NCI-H524 (cell line): ENCODE measurements around the gene ELMO1.
A peak's percentile ranks its signal among the peaks of the same experiment; 100 is the strongest.

Source experiments
- DNase-seq, 2 experiments: peaks; one replicate each; lab custom pipeline; 2025; lab: John Stamatoyannopoulos, UW

ELMO1 gene

GRCh38 chr7:37267251-37267650 lies 181.4 kb downstream of the ELMO1 start:
- DNase-seq = no peak

- DNase-seq = no peak
These were observed 182.8 kb downstream of the ELMO1 start for GRCh38 chr7:37265876-37266275.

DNA sequence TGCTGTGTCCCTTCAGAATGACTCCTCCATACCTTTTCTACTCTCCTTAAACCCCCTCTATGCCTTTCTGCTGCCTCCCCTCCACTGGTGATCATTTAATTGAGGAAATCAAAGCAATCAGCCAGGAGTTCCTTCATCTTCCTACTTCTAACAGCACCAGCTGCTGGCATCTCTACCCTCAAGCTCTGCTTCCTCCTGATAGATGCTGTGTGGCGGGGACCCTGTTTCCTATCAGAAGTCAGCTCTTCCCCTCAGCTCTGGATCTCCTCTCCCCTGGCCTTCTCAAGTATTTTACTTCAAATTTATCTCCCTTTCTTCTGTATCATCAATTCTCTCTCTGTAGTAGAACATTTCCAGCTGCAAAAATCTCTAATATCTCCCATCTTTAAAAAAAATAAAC lies 183.7 kb downstream of the ELMO1 start:
- no peak for DNase-seq

GRCh38 chr7:37262181-37262580 lies 186.5 kb downstream of the ELMO1 start:
- no peak for DNase-seq

GRCh38 chr7:37259319-37259821 lies 189.3 kb downstream of the ELMO1 start:
- no peak for DNase-seq

DNA sequence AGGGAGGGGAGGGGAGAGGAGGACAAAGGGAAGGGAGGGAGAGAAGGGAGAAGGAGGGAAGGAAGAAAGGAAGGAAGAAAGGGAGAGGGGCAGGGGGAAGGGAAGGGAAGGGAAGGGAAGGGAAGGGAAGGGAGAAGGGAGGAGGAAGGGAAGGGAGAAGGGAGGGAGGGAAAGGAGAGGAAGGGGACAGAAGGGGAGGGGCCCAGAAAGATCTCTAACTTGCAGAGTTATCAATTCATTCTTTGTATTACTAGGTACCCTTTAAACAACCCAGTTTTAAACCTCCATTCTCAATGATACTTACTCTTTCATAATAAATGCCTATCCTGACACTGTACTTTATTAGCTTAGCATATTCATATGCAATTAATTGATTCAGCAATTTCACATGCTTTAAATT lies 192.0 kb downstream of the ELMO1 start:
- DNase-seq = no peak

DNA sequence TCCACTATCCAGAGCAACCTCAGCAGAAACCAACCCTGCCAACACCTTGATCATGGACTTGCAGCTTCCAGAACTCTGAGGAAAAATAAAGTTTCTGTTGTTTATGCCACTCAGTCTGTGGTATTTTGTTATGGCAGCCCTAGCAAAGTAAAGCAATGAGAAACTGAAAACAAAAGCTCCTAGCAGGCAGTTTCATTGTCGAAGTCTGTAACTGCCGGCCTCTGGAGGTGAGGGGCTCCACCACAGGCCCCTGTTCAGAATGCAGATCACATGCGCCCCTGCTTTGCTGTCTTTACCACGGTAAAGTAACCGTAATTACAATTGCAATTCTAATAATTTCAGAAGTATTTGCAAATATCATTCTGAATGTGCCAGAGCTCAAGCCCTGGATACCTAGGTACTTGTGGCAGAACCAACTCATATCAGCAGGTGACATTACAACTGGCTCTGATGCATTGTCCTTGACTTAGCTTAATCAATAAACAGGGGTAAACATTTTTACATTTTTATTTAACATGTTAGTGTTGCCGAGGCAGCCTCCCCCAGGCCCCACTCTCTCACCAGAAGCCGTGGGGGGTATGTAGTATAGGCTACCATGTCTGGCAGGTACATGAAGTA lies 193.2 kb downstream of the ELMO1 start:
- DNase-seq = no peak

DNA sequence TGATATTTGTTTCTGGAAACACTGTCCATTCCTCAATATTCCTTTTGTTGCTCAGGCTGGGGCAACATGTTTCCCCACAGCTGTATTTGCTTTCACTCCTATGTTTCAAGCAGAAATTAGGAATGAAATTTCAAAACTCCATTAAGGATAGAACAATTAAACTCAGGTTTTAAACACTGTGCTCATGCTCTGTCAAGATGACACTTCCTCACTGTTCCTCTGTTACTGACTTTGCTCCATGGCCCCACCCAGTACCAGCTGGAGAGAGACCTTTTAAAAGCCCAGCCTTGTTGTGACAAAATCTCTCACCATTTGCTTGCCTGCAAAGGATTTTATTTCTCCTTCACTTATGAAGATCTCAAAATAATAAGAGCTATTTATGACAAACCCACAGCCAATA lies 197.4 kb downstream of the ELMO1 start:
- DNase-seq = no peak

DNA sequence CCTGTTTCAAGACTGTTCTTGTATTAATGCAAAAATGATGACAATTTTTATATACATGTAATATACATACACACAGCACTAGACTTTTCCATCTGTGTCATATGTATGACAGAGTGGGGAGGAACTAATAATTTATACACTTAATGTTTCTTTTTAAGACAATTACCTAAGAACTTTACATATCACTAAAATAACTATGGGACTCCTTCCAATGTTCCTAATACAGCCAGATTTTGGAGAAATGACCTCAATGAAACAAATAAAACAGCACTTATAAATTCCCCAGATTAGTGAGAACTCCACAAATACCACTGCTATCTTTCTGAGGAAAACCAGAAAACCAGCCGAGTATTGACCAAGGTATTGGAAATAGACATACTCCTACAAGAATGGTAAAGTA lies 199.4 kb downstream of the ELMO1 start:
- no peak for DNase-seq

- DNase-seq = peak in 1 of 2 experiments; percentile 8
These were observed 200.2 kb downstream of the ELMO1 start for GRCh38 chr7:37248396-37248861.

DNA sequence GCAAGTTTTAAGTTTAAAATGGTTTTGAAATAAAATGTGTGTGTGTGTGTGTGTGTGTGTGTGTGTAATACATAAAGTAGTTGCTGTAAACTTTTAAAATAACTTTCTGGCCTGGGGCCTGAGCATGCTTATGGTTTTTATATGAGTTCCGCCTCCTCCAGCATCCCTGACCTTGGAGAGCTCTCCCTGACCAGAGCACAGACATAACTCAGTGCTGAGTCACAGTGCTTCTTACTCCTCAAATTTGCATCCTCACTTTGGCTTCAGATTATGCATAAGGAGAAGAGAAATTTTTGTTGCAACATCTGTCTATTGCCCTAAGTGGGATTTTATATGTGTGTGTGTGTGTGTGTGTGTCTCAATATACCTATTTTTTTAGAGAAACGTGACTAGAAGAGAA lies 200.8 kb downstream of the ELMO1 start:
- no peak for DNase-seq

GRCh38 chr7:37245590-37245989 lies 203.1 kb downstream of the ELMO1 start:
- no peak for DNase-seq

DNA sequence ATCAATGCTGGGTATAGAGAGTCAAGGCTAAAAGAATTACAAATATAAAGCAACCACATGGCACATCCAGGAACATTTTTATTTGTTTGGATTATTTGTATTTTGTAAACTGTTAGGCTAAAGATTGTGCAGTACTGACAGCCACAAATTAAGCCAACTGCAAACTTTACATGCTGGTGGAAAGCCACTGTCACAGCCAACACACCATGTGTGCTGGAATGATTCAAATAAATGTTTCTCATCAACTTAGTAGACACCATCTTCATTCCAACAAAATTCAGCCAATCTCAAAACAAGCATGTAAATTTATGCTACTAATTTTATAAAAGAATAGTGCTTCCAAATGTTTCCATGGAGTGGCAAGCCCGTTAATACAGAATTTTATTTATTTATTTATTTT lies 211.8 kb downstream of the ELMO1 start:
- DNase-seq = no peak

DNA sequence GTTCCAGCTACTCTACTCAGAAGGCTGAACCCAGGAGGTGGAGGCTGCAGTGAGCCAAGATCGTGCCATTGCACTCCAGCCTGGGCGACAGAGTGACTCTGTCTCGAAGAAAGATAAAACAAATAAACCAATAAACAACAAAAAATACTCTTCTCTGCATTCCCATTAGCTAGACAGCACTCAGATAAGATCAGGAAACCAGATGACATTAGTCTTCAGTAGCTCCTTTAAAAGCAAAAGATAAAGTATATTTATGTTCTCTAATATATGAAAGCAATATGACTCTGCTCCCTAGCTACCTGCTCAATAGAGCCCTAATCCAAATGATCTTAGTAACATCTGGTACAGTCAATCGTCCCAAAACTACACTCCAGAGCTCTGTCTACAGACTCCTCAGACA lies 212.9 kb downstream of the ELMO1 start:
- peak in 1 of 2 experiments; percentile 57 for DNase-seq

DNA sequence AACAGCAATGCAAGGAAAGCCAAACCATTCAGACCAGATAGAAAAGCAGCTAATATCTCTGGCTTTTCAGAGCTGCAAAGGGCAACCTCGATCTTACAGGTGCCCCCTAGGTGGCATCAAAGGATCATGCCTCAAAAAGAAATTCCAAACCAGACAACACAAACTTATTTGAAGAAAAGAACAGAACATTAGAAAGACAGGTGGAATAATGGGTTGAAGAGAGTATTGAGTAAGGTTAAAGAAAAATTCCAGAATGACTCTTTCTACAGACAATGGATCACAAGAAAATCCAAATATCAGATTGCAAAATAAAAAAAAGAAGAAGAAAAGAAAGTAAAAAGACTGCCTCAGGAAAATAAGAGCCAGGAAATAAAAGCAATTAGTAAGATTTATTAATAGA lies 213.7 kb downstream of the ELMO1 start:
- DNase-seq = peak in 1 of 2 experiments; percentile 43

DNA sequence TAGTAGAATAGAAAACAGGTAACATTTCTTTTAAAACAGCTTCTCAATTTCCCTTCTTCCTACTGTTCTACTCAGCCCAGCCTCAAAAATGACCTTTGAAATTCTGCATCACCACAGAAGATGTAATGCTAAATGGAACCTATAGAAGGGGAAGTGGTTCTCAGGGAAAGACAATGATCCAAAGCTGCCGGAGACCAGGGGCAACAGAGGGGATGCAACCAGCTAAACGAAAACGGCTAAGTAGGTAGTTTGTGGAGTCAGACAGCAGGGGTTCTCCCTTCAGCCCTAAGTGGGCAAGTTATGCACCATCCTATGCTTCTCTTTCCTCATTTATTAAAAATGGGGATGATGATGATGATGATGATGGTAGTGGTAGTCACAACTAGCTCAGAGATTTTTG lies 214.3 kb downstream of the ELMO1 start:
- no peak for DNase-seq

GRCh38 chr7:37231613-37232012 lies 217.1 kb downstream of the ELMO1 start:
- DNase-seq = no peak

DNA sequence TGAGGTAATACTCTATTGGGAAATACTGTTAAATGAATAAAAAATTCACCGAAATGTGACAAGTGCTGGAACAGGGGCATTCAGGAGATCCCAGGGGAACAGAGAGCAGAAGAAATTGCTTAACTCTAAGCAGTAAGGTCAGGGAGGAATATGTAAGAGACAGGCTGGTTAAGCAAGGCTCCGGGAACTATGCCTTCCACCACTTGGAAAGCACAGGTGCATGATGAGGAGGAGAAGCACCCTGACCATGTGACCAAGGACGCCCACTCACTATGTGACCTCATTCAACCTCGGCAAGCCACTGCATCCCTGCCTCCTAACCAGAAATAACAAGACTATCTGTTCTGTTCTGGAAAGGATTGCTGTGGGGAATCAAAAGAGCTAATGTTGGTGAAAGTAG lies 218.4 kb downstream of the ELMO1 start:
- no peak for DNase-seq

DNA sequence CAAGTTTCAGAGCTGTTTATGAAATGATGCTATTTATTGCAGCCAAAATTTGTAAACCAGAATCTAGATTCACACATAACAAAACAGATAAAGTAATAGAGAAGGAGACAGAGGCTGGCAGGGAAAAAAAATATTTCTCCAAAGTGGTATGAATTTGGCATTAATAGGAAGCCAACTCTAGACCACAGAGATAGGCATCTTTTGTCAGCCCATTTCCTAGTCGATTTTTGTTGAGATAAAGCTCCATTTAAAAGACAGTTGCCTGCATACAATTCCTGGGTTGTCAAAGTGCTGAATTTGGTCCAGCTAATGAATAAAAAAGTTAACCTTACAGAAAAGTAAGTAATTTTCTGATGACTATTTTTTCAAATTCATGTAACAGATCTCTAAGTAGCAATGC lies 219.3 kb downstream of the ELMO1 start:
- DNase-seq = no peak

DNA sequence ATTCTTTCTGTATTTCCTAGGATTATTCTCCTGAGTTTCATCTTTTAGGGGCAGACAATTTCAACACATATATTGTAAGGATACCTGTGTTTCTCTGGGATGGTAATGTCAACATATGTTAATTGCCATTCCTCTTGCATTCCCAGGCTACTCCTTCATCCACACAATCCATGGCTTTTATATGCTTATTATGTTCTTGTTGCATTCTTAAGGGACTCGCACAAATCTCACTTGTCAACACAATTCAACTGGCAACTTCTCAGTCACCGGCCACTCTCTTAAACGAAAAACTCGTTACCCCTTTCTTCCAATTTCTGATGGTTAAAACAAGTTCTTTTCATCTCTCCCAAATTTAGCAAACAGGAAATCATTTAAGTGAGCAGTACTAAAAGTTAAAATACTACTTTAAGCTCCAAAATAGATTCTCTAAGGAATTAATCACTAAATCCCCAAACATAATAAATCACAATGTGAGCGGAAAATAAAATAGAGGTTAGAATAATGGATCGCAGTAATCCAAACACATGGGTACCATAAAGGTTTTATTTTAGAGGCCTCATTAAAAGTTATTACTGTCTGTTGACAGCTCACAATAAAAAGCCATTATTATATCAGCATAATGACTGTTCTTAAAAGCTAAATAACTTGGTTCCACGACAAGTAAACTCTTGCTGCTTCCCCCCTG lies 223.2 kb downstream of the ELMO1 start:
- DNase-seq = no peak

DNA sequence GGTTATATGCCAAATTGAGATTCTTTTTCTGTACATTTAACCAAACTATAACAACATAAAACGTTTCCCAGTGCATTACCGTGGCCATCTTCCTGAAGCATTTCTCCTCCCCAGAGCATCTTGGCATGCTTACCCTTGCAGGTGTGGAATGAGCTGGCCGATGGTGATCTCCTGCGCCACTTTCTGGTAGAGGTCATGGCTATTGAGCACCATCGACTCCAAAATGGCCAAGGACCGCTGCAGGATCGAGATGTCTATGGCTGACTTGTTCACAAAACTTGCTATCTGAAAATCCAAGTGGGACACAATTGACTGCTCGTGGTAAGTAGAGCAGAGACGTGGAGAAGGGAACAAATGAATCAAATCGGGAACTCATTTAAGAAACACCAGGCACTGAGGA lies 223.9 kb downstream of the ELMO1 start:
- DNase-seq = no peak

DNA sequence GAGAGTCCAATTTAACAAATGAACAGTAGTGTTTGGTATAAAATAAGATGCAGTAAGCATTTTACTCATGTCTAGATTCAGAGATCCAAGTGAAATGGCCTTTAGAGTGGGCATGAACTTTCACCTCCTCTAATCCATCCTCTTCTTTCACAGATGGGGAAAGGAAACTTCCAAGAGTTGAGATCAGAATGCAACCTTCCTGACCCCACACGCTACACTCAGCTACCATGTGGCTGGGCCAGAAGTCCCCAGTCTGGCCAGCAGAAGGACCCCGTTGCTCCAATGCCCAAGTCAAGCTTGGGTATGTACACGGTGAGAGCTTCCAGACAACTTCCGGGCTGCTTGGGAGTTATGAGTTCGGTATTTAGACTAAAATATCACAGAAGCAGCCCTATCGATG lies 228.0 kb downstream of the ELMO1 start:
- DNase-seq = no peak

GRCh38 chr7:37218956-37219355 lies 229.7 kb downstream of the ELMO1 start:
- no peak for DNase-seq

DNA sequence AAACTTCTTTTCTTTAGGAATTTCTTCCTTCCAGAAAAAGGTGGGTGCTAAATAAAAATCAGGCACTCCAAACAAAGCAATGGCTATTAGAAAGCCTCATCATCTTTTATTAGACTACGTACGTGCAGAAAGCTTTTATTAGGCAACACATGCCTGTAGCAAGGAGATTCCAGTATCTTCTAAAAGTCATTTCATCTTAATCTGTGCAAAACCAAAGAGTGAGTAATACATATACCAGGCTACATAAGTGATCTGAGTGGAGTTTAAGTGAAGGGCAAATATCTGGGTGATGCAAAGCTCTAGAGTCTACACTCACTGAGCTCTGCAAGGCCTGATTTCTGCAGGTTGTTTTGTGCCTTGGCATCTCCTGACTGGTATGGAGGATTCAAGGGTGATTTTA lies 231.7 kb downstream of the ELMO1 start:
- no peak for DNase-seq
